Neuronal stem cell (in vitro differentiated cells): ENCODE measurements around the gene PLEKHA7.
"Not testable (repeated sequence)": the region's sequence is repeated elsewhere in the genome, so short reads cannot be mapped to it uniquely, and the experiment has no call there.

Experiments used
- DNase-seq: peaks from one replicate; pipeline ENCODE4 v3.0.0-alpha.2; 2013; ENCODE audit warnings: low spot score
- H2AFZ ChIP-seq: one replicate; pipeline ENCODE4 v1.6.1; 2013; ENCODE audit warnings: mild to moderate bottlenecking, low read length, inconsistent platforms
- H2AK5ac ChIP-seq: 2 replicates; pipeline ENCODE4 v1.6.1; 2013; ENCODE audit warnings: low read depth, mild to moderate bottlenecking, inconsistent platforms, low read length, moderate library complexity, mixed read lengths
- H2BK120ac ChIP-seq: 2 replicates; pipeline ENCODE4 v1.6.1; 2013; ENCODE audit warnings: low read depth, mild to moderate bottlenecking, inconsistent platforms, low read length, moderate library complexity, mixed read lengths
- H2BK12ac ChIP-seq: one replicate; pipeline ENCODE4 v1.6.1; 2013; ENCODE audit warnings: low read length, inconsistent platforms
- H2BK15ac ChIP-seq: 2 replicates; pipeline ENCODE4 v1.6.1; 2013; ENCODE audit warnings: mild to moderate bottlenecking, low read length, inconsistent platforms, mixed read lengths
- H2BK5ac ChIP-seq: one replicate; pipeline ENCODE4 v1.6.1; 2013; ENCODE audit warnings: inconsistent platforms, mild to moderate bottlenecking, low read length, moderate library complexity
- H3K14ac ChIP-seq: one replicate; pipeline ENCODE4 v1.6.1; 2013; ENCODE audit warnings: low read length, inconsistent platforms
- H3K18ac ChIP-seq: 2 replicates; pipeline ENCODE4 v1.6.1; 2013; ENCODE audit warnings: low read length, inconsistent platforms
- H3K23ac ChIP-seq: 2 replicates; pipeline ENCODE4 v1.6.1; 2013; ENCODE audit warnings: low read depth, mild to moderate bottlenecking, mixed read lengths, low read length, inconsistent platforms; ENCODE audit not compliant: poor library complexity
- H3K27ac ChIP-seq: replicated peaks from 3 replicates; pipeline ENCODE4 v1.5.1; 2013; ENCODE audit warnings: low read length, inconsistent platforms
- H3K27me3 ChIP-seq, 3 experiments: 2 replicates each; pipeline ENCODE4 v1.6.1; 2013; ENCODE audit warnings: low read length in 3 of 3, mild to moderate bottlenecking in 2 of 3, inconsistent platforms in 1 of 3, low read depth in 1 of 3, mixed read lengths in 1 of 3, moderate library complexity in 1 of 3; ENCODE audit not compliant: control insufficient read depth in 3 of 3, insufficient read depth in 3 of 3
- H3K36me3 ChIP-seq, 2 donors: replicated peaks in 1 of 2; 2 replicates each; pipeline ENCODE4 v1.6.1; 2013; ENCODE audit warnings: low read length in 2 of 2; ENCODE audit not compliant: control insufficient read depth in 2 of 2, insufficient read depth in 2 of 2
- H3K4ac ChIP-seq: 2 replicates; pipeline ENCODE4 v1.6.1; 2013; ENCODE audit warnings: inconsistent platforms, mild to moderate bottlenecking, low read length, moderate library complexity
- H3K4me1 ChIP-seq, 2 donors: 1 replicate in 1 of 2; 2 replicates in 1 of 2; pipeline ENCODE4 v1.6.1; 2013; ENCODE audit warnings: low read length in 2 of 2, low read depth in 1 of 2; ENCODE audit not compliant: control insufficient read depth in 2 of 2, insufficient read depth in 1 of 2
- H3K4me2 ChIP-seq: one replicate; pipeline ENCODE4 v1.6.1; 2013; ENCODE audit warnings: mild to moderate bottlenecking, low read length, inconsistent platforms; ENCODE audit not compliant: insufficient read depth, poor library complexity, severe bottlenecking
- H3K4me3 ChIP-seq, 2 donors: 2 replicates each; pipeline ENCODE4 v1.5.1; 2013; ENCODE audit warnings: low read length in 2 of 2, mild to moderate bottlenecking in 2 of 2, inconsistent platforms in 1 of 2, moderate library complexity in 1 of 2
- H3K79me1 ChIP-seq: one replicate; pipeline ENCODE4 v1.6.1; 2013; ENCODE audit warnings: low read depth, mild to moderate bottlenecking, inconsistent platforms, low read length, moderate library complexity
- H3K9ac ChIP-seq: one replicate; pipeline ENCODE4 v1.6.1; 2013; ENCODE audit warnings: mild to moderate bottlenecking, low read depth, low read length, inconsistent platforms; ENCODE audit not compliant: poor library complexity
- H3K9me3 ChIP-seq, 2 donors: replicated peaks in 1 of 2; 2 replicates each; pipeline versions ENCODE3 to v1.6.1; 2013; ENCODE audit warnings: low read length in 2 of 2, mild to moderate bottlenecking in 2 of 2, inconsistent platforms in 1 of 2, low read depth in 1 of 2, mixed read lengths in 1 of 2, moderate library complexity in 1 of 2; ENCODE audit not compliant: control insufficient read depth in 2 of 2, insufficient read depth in 1 of 2
- H4K8ac ChIP-seq: one replicate; pipeline ENCODE4 v1.6.1; 2013; ENCODE audit warnings: low read depth, mild to moderate bottlenecking, inconsistent platforms, low read length, moderate library complexity
- H4K91ac ChIP-seq: one replicate; pipeline ENCODE4 v1.6.1; 2013; ENCODE audit warnings: low read length, low read depth, mild to moderate bottlenecking, inconsistent platforms; ENCODE audit not compliant: poor library complexity
- WGBS, 2 donors: extraction: QIAGEN DNeasy Blood & Tissue Kit; methylation state at CpG; one replicate each; pipeline ENCODE4 v1.1.7; 2013; ENCODE audit warnings: missing lambda C conversion rate in 2 of 2, mixed read lengths in 1 of 2; ENCODE audit not compliant: insufficient read length in 2 of 2, insufficient replicate concordance in 1 of 2; ENCODE audit errors: extremely low coverage in 2 of 2; 5-methylcytosine and 5-hydroxymethylcytosine counted together

The PLEKHA7 gene

GRCh38 chr11:16904761-16905160 lies 109.5 kb downstream of the PLEKHA7 start:
- H3K36me3 ChIP-seq, result not testable (repeated sequence)

GRCh38 chr11:16902781-16903378 lies 111.3 kb downstream of the PLEKHA7 start:
- peaks cover 4 to 10% of the 10 kb centered on the region in 2 donors for H3K4me1 ChIP-seq
- no peaks in the 10 kb centered on the region for H3K36me3 ChIP-seq
- H3K79me1 ChIP-seq, result no peaks in the 10 kb centered on the region
- no peak overlapping the region for H3K4me2 ChIP-seq
- no peak overlapping the region for H3K27ac ChIP-seq
- H3K23ac ChIP-seq, result no peak overlapping the region
- H2BK5ac ChIP-seq, result no peak overlapping the region
- H4K8ac ChIP-seq, result no peak overlapping the region
- H3K9me3 ChIP-seq, result peaks cover 0 to 3% of the 10 kb centered on the region in 2 donors
- H2BK120ac ChIP-seq, result no peak overlapping the region
- H3K4ac ChIP-seq, result no peak overlapping the region
- H3K27me3 ChIP-seq, result peaks cover 0 to 3% (median 0%) of the 10 kb centered on the region in 3 experiments
- no peak overlapping the region for H3K9ac ChIP-seq
- H2BK15ac ChIP-seq, result no peak overlapping the region
- H3K14ac ChIP-seq, result no peak overlapping the region
- H3K18ac ChIP-seq, result no peak overlapping the region
- H3K4me3 ChIP-seq, result no peak overlapping the region
- no peak overlapping the region for H2AFZ ChIP-seq
- no CpG with 5 or more reads among the region's 2 CpGs for WGBS, 2 donors
- no peak overlapping the region for H4K91ac ChIP-seq
- no peak for DNase-seq
- no peak overlapping the region for H2AK5ac ChIP-seq
- no peak overlapping the region for H2BK12ac ChIP-seq

More at GRCh38 chr11:16904761-16905160, 109.5 kb downstream of the PLEKHA7 start:
- H3K14ac ChIP-seq, H4K8ac ChIP-seq, H3K9me3 ChIP-seq, H3K27me3 ChIP-seq, H2BK5ac ChIP-seq, H3K23ac ChIP-seq, H2BK12ac ChIP-seq, H3K18ac ChIP-seq, H2BK120ac ChIP-seq, H3K9ac ChIP-seq, H2AFZ ChIP-seq, H3K79me1 ChIP-seq, H4K91ac ChIP-seq, H3K4me2 ChIP-seq, H2AK5ac ChIP-seq, H3K4ac ChIP-seq, H3K27ac ChIP-seq, H3K4me3 ChIP-seq, H3K4me1 ChIP-seq, H2BK15ac ChIP-seq, DNase-seq: not testable (repeated sequence)
- WGBS, 2 donors, result no CpG with 5 or more reads among the region's 2 CpGs

- Histone ChIP-seq H3K18ac (no peak overlapping the region), H2BK5ac (no peak overlapping the region), H2AK5ac (no peak overlapping the region), H2BK15ac (no peak overlapping the region), H2BK12ac (no peak overlapping the region), H3K27me3 (peaks cover 0 to 3% (median 0%) of the 10 kb centered on the region in 3 experiments), H3K27ac (no peak overlapping the region), H3K23ac (no peak overlapping the region), H2BK120ac (no peak overlapping the region), H3K9me3 (peaks cover 0 to 3% of the 10 kb centered on the region in 2 donors), H3K9ac (no peak overlapping the region), H4K8ac (no peak overlapping the region), H4K91ac (no peak overlapping the region), H3K4ac (no peak overlapping the region), H3K4me1 (peaks cover 10% of the 10 kb centered on the region in 2 donors), H2AFZ (no peak overlapping the region), H3K4me2 (no peak overlapping the region), H3K36me3 (no peaks in the 10 kb centered on the region), H3K4me3 (no peak overlapping the region), H3K14ac (no peak overlapping the region), H3K79me1 (no peaks in the 10 kb centered on the region)
- WGBS, 2 donors, result no CpG with 5 or more reads among the region's 6 CpGs
- no peak for DNase-seq
These were observed 112.0 kb downstream of the PLEKHA7 start for GRCh38 chr11:16902182-16902581.

GRCh38 chr11:16900491-16900890 lies 113.7 kb downstream of the PLEKHA7 start:
- no peak overlapping the region for H2BK120ac ChIP-seq
- no peak overlapping the region for H2AFZ ChIP-seq
- DNase-seq, result no peak
- H3K79me1 ChIP-seq, result no peaks in the 10 kb centered on the region
- no peaks in the 10 kb centered on the region for H3K9me3 ChIP-seq
- no peak overlapping the region for H4K91ac ChIP-seq
- no peak overlapping the region for H2AK5ac ChIP-seq
- no peak overlapping the region for H3K4ac ChIP-seq
- no peak overlapping the region for H2BK15ac ChIP-seq
- no peak overlapping the region for H2BK5ac ChIP-seq
- no peaks in the 10 kb centered on the region for H3K36me3 ChIP-seq
- H3K23ac ChIP-seq, result no peak overlapping the region
- H3K9ac ChIP-seq, result no peak overlapping the region
- no peak overlapping the region for H3K14ac ChIP-seq
- peaks cover 12 to 20% of the 10 kb centered on the region in 2 donors for H3K4me1 ChIP-seq
- H3K27ac ChIP-seq, result no peak overlapping the region
- H3K4me3 ChIP-seq, result no peak overlapping the region
- no peak overlapping the region for H2BK12ac ChIP-seq
- H4K8ac ChIP-seq, result no peak overlapping the region
- no peak overlapping the region for H3K18ac ChIP-seq
- H3K4me2 ChIP-seq, result no peak overlapping the region
- peaks cover 0 to 3% (median 0%) of the 10 kb centered on the region in 3 experiments for H3K27me3 ChIP-seq
